Activated CD8-positive, alpha-beta memory T cell treated with anti-CD3 and anti-CD28 coated beads, Interleukin-2, amount 50 U/mL, for 48 hours (primary cell): ENCODE results near the gene TTC39C.
A peak's percentile ranks its signal among the peaks of the same experiment; 100 is the strongest.

Source experiments
- DNase-seq: peaks from one replicate; pipeline ENCODE4 v3.0.0-alpha.2; 2020

TTC39C gene

GRCh38 chr18:23992089-23992940 is 22.2 kb upstream of the TTC39C start:
- DNase-seq: no peak

GRCh38 chr18:23992941-23993280 is 21.6 kb upstream of the TTC39C start:
- DNase-seq: no peak

GRCh38 chr18:23994361-23994902 is 20.1 kb upstream of the TTC39C start:
- DNase-seq: no peak

- no peak for DNase-seq
Observed at GRCh38 chr18:23995180-23995579, 19.4 kb upstream of the TTC39C start.

GRCh38 chr18:23998018-23998417 is 16.5 kb upstream of the TTC39C start:
- no peak for DNase-seq

GRCh38 chr18:23998820-23999219 is 15.7 kb upstream of the TTC39C start:
- DNase-seq: no peak

- no peak for DNase-seq
Observed at GRCh38 chr18:24000613-24001490, 13.7 kb upstream of the TTC39C start.

GRCh38 chr18:24002479-24002878 is 12.1 kb upstream of the TTC39C start:
- no peak for DNase-seq

GRCh38 chr18:24003288-24003687 is 11.3 kb upstream of the TTC39C start:
- DNase-seq: no peak

GRCh38 chr18:24003903-24004640 is 10.5 kb upstream of the TTC39C start:
- no peak for DNase-seq

GRCh38 chr18:24006712-24007313 is 7.7 kb upstream of the TTC39C start:
- DNase-seq: no peak

- no peak for DNase-seq
Observed at GRCh38 chr18:24009246-24009645, 5.3 kb upstream of the TTC39C start.

- no peak for DNase-seq
Observed at GRCh38 chr18:24009651-24010333, 4.8 kb upstream of the TTC39C start.

GRCh38 chr18:24010673-24011072 is 3.9 kb upstream of the TTC39C start:
- no peak for DNase-seq

- DNase-seq: no peak
Observed at GRCh38 chr18:24011123-24011917, 3.2 kb upstream of the TTC39C start.

- no peak for DNase-seq
Observed at GRCh38 chr18:24013051-24013450, 1.5 kb upstream of the TTC39C start.

GRCh38 chr18:24014986-24015638 is 558 bp downstream of the TTC39C start:
- DNase-seq: peak; percentile 80

- DNase-seq: no peak
Observed at GRCh38 chr18:24015639-24016631, 1.4 kb downstream of the TTC39C start.

GRCh38 chr18:24016643-24017042 is 2.1 kb downstream of the TTC39C start:
- no peak for DNase-seq
